BLaER1 (cell line): ENCODE results near the gene NEU1.
"Not testable (repeated sequence)": the region's sequence is repeated elsewhere in the genome, so short reads cannot be mapped to it uniquely, and the experiment has no call there.

Experiments
- H3K27ac ChIP-seq: shearing (Covaris generic); formaldehyde crosslinking; 2 replicates; pipeline ENCODE4 v1.8.1; 2022
- H3K27me3 ChIP-seq: shearing (Covaris generic); formaldehyde crosslinking; 2 replicates; pipeline ENCODE4 v1.8.1; 2022
- H3K36me3 ChIP-seq: shearing (Covaris generic); formaldehyde crosslinking; 2 replicates; pipeline ENCODE4 v1.8.1; 2022
- H3K4me1 ChIP-seq: shearing (Covaris generic); formaldehyde crosslinking; 2 replicates; pipeline ENCODE4 v1.8.1; 2022
- H3K4me2 ChIP-seq: shearing (Covaris generic); formaldehyde crosslinking; 2 replicates; pipeline ENCODE4 v1.8.1; 2022
- H3K4me3 ChIP-seq: shearing (Covaris generic); formaldehyde crosslinking; 2 replicates; pipeline ENCODE4 v1.8.1; 2022
- H3K9ac ChIP-seq: shearing (Covaris generic); formaldehyde crosslinking; 2 replicates; pipeline ENCODE4 v1.8.1; 2022
- H3K9me3 ChIP-seq: shearing (Covaris generic); formaldehyde crosslinking; 2 replicates; pipeline ENCODE4 v1.8.1; 2022
- H4K20me1 ChIP-seq: shearing (Covaris generic); formaldehyde crosslinking; 2 replicates; pipeline ENCODE4 v1.8.1; 2022
- Cebpa-rat ChIP-seq: shearing (Covaris generic); IDR thresholded peaks from 2 replicates; pipeline ENCODE4 v1.8.1; 2022

Gene NEU1

GRCh38 chr6:31821301-31822035, 41.2 kb downstream of the NEU1 start:
- peak overlapping the region; percentile 94 for H3K4me2 ChIP-seq
- H3K9ac ChIP-seq, result peak overlapping the region; percentile 81
- TF ChIP-seq Cebpa-rat, result no peak; the same call in 1 of the 2 replicates
- H3K4me1 ChIP-seq, result peaks cover 56% of the 10 kb centered on the region
- no peaks in the 10 kb centered on the region for H3K36me3 ChIP-seq
- no peaks in the 10 kb centered on the region for H3K27me3 ChIP-seq
- H3K4me3 ChIP-seq, result peak overlapping the region; percentile 71
- H3K9me3 ChIP-seq, result no peaks in the 10 kb centered on the region
- H4K20me1 ChIP-seq, result no peaks in the 10 kb centered on the region
- H3K27ac ChIP-seq, result peak overlapping the region; percentile 81

- Histone ChIP-seq H3K4me2 (peak overlapping the region; percentile 94), H3K4me1 (peaks cover 48% of the 10 kb centered on the region)
- H3K27me3 ChIP-seq, H3K9me3 ChIP-seq, H3K9ac ChIP-seq, H3K4me3 ChIP-seq, H3K27ac ChIP-seq, H3K36me3 ChIP-seq, H4K20me1 ChIP-seq: not testable (repeated sequence)
Observed at GRCh38 chr6:31820399-31820798, 42.2 kb downstream of the NEU1 start.

- H3K4me1 ChIP-seq, result peaks cover 53% of the 10 kb centered on the region
- no peak overlapping the region for H3K4me2 ChIP-seq
- no peak overlapping the region for H3K4me3 ChIP-seq
- H3K27ac ChIP-seq, result no peak overlapping the region
- no peak overlapping the region for H3K9ac ChIP-seq
- H3K36me3 ChIP-seq, result no peaks in the 10 kb centered on the region
- TF ChIP-seq Cebpa-rat, result no peak
- H4K20me1 ChIP-seq, result no peaks in the 10 kb centered on the region
- H3K9me3 ChIP-seq, result no peaks in the 10 kb centered on the region
- H3K27me3 ChIP-seq, result peaks cover 8% of the 10 kb centered on the region
Observed at GRCh38 chr6:31819871-31820299, 42.7 kb downstream of the NEU1 start.

DNA sequence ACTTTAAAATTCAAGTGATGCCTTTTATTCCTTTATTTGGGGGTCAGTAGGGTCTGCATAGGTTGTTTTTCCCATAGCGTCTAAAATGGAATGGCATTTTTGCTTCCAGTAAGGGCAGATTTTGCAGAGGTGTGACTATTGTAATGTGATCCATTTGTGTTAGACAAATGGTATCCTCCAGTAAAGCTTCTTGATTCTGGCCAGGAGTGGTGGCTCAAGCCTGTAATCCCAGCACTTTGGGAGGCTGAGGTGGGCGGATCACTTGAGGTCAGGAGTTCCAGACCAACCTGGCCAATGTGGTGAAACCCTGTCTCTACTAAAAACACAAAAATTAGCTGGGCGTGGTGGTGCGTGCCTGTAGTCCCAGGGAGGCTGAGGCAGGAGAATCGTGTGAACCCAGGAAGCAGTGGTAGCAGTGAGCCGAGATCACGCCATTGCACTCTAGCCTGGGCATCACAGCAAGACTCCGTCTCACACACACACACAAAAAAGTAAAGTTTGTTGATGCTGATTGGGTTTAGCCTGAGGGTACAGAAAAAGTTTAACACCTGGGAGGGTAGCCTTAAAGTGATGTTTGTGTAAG, 44.6 kb downstream of the NEU1 start:
- Histone ChIP-seq H3K4me1 (peaks cover 53% of the 10 kb centered on the region), H3K4me3 (peak overlapping the region; percentile 65), H3K27me3 (peaks cover 26% of the 10 kb centered on the region), H3K27ac (peak overlapping the region; percentile 49; the same call in 1 of the 2 replicates), H3K4me2 (peak overlapping the region; percentile 83)
- not testable (repeated sequence) for H3K36me3 ChIP-seq, H4K20me1 ChIP-seq, H3K9ac ChIP-seq, H3K9me3 ChIP-seq

- Histone ChIP-seq H3K27ac (peak overlapping the region; percentile 49; the same call in 1 of the 2 replicates), H3K4me2 (peak overlapping the region; percentile 83), H3K9ac (peak overlapping the region; percentile 68; the same call in 1 of the 2 replicates), H3K27me3 (peaks cover 33% of the 10 kb centered on the region), H3K4me1 (peaks cover 46% of the 10 kb centered on the region), H3K4me3 (peak overlapping the region; percentile 65)
- not testable (repeated sequence) for H3K9me3 ChIP-seq, H4K20me1 ChIP-seq, H3K36me3 ChIP-seq
Observed at GRCh38 chr6:31817133-31817928, 45.3 kb downstream of the NEU1 start.

- Histone ChIP-seq H3K9ac (peak within 1 kb of the TSS; percentile 36), H4K20me1 (no peaks in the 10 kb centered on the region), H3K27ac (peak within 1 kb of the TSS; percentile 45; the same call in 1 of the 2 replicates), H3K27me3 (peaks cover 34% of the 10 kb centered on the region), H3K4me1 (peaks cover 32% of the 10 kb centered on the region), H3K4me2 (peak within 1 kb of the TSS; percentile 81), H3K36me3 (no peaks in the 10 kb centered on the region), H3K4me3 (peak within 1 kb of the TSS; percentile 65), H3K9me3 (no peaks in the 10 kb centered on the region)
- TF ChIP-seq Cebpa-rat, result no peak
Observed at GRCh38 chr6:31815025-31815838, 47.4 kb downstream of the NEU1 start, which contains the start of the genes HSPA1A and HSPA1L. TSS of gene HSPA1A (plus strand) at chr6:31815543. CDS start at chr6:31815757, 214 bp downstream. TSS of gene HSPA1L (minus strand) at chr6:31815283. CDS start at chr6:31811972, 3,311 bp downstream.

GRCh38 chr6:31814677-31815024, 48.0 kb downstream of the NEU1 start:
- H4K20me1 ChIP-seq, result no peaks in the 10 kb centered on the region
- TF ChIP-seq Cebpa-rat, result no peak
- H3K27me3 ChIP-seq, result peaks cover 34% of the 10 kb centered on the region
- H3K4me3 ChIP-seq, result peak overlapping the region; percentile 65
- no peaks in the 10 kb centered on the region for H3K9me3 ChIP-seq
- no peaks in the 10 kb centered on the region for H3K36me3 ChIP-seq
- no peak overlapping the region for H3K9ac ChIP-seq
- H3K4me2 ChIP-seq, result peak overlapping the region; percentile 81
- peaks cover 32% of the 10 kb centered on the region for H3K4me1 ChIP-seq
- H3K27ac ChIP-seq, result no peak overlapping the region

GRCh38 chr6:31813465-31813849, 49.2 kb downstream of the NEU1 start:
- peak overlapping the region; percentile 81 for H3K4me2 ChIP-seq
- no peaks in the 10 kb centered on the region for H3K9me3 ChIP-seq

DNA sequence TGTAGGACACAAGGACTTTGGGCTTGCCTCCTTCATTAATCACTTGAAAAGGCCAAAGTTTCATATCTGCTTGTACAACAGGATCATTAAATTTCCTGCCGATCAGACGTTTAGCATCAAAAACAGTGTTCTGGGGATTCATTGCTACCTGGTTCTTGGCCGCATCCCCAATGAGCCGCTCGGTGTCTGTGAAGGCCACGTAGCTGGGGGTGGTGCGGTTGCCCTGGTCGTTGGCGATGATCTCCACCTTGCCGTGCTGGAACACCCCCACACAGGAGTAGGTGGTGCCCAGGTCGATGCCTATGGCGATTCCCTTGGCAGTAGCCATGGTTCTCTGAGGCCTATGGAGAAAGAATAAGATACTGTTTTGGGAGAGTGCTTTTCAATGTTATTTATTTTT, 51.0 kb downstream of the NEU1 start:
- Histone ChIP-seq H4K20me1 (no peaks in the 10 kb centered on the region), H3K4me3 (no peak overlapping the region), H3K36me3 (no peaks in the 10 kb centered on the region), H3K4me1 (peaks cover 26% of the 10 kb centered on the region), H3K27ac (no peak overlapping the region), H3K4me2 (no peak overlapping the region), H3K9ac (no peak overlapping the region), H3K9me3 (no peaks in the 10 kb centered on the region), H3K27me3 (peaks cover 34% of the 10 kb centered on the region)
- TF ChIP-seq Cebpa-rat, result no peak

More at GRCh38 chr6:31813465-31813849, 49.2 kb downstream of the NEU1 start:
- no peak for TF ChIP-seq Cebpa-rat
- Histone ChIP-seq H3K27me3 (peaks cover 34% of the 10 kb centered on the region), H4K20me1 (no peaks in the 10 kb centered on the region), H3K9ac (peak overlapping the region; percentile 36), H3K4me3 (peak overlapping the region; percentile 65; the same call in 1 of the 2 replicates), H3K36me3 (no peaks in the 10 kb centered on the region), H3K27ac (peak overlapping the region; percentile 45; the same call in 1 of the 2 replicates), H3K4me1 (peaks cover 30% of the 10 kb centered on the region)

DNA sequence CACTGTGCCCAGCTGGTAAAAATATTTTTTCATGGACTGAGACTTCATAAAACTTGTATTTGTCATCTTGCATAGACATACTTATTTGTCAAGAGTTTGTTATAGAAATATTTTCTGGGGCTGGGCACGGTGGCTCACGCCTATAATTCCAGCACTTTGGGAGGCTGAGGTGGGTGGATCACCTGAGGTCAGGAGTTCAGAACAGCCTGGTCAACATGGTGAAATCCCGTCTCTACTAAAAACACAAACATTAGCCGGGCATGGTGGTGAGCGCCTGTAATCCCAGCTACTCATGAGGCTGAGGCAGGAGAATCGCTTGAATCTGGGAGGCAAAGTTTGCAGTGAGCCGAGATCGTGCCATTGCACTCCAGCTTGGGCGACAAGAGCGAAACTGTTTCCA, 54.0 kb downstream of the NEU1 start:
- peaks cover 39% of the 10 kb centered on the region for H3K4me1 ChIP-seq
- H3K4me2 ChIP-seq, H3K9me3 ChIP-seq, H3K4me3 ChIP-seq, H3K9ac ChIP-seq, H3K27ac ChIP-seq, H4K20me1 ChIP-seq: not testable (repeated sequence)
- H3K27me3 ChIP-seq, result peaks cover 13% of the 10 kb centered on the region
- peaks cover 19% of the 10 kb centered on the region for H3K36me3 ChIP-seq
